ENCODE data around the gene SLC38A11.
"Not testable (repeated sequence)": the region's sequence is repeated elsewhere in the genome, so short reads cannot be mapped to it uniquely, and the experiment has no call there.

The SLC38A11 gene

GRCh38 chr2:164954954-164955701 is at the start of gene SLC38A11:
Gene SLC38A11, minus strand, starts transcription at chr2:164955525. Its CDS starts 278 bp downstream, at chr2:164955247.
- in situ Hi-C loops (cut with HindIII; ENCODE audit: low sequenced_read_pairs) = no loop called here

GRCh38 chr2:165003443-165004130 is 48.3 kb upstream of the SLC38A11 start:
- in situ Hi-C loops (cut with HindIII; ENCODE audit: low sequenced_read_pairs) = no loop called here

DNA sequence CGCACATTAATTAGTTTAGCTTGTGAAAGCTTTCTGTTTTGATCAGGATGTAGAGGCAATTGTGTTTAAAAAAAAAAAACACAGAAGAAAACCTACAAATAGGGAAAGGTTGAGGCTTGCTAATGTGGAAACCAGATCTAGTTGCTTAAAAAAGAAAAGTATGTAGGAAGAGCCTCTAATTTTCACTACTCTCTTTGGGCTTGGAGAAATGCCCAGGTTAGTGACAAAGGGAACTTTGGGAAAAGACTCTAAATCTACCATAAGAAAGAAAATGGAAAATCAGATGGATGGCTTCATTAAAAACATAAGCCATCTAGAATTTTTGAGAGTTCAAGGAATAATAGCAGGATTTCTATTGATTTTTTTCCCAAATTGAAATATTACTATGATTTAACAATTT is 47.3 kb upstream of the SLC38A11 start:
- in situ Hi-C loops (cut with HindIII; ENCODE audit: low sequenced_read_pairs) = no loop called here

GRCh38 chr2:164994664-164995299 is 39.5 kb upstream of the SLC38A11 start:
- in situ Hi-C loops (cut with HindIII; ENCODE audit: low sequenced_read_pairs) = not testable (repeated sequence)

DNA sequence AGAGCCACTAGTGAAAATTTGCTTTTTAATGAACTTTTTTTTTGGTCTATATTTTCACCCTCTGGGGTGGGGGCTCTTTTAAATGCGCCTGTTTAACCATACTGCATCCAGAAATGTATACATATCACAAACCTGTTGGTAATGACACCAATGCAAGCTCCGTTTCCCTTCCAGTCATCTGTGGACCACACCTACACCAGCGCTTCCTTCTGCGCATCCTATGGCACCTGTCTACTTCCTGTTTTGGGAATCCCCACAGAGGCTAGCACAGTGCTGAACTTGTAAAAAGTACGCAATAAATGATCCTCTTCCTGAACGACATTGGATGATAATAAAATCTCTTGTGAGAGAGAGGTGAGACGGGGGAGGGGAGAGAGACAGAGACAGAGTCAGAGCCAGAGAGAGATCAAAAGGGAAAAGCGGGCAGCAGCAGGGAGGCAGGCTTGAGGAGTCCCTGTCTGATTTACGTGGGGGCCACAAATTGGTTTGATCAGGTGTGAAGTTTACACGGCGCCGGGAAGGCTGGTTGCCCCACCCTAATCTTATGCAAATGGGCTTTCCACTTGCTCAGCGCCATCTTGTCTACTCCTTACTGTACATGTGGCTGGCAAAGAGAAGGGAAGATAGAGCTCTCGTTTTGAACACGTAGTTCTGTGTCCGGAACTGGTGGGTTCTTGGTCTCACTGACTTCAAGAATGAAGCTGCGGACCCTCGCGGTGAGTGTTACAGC is 38.1 kb upstream of the SLC38A11 start:
- in situ Hi-C loops (cut with HindIII; ENCODE audit: low sequenced_read_pairs) = no loop called here

- in situ Hi-C loops (cut with HindIII; ENCODE audit: low sequenced_read_pairs) = no loop called here
Observed at GRCh38 chr2:164992818-164993217, 37.5 kb upstream of the SLC38A11 start.

DNA sequence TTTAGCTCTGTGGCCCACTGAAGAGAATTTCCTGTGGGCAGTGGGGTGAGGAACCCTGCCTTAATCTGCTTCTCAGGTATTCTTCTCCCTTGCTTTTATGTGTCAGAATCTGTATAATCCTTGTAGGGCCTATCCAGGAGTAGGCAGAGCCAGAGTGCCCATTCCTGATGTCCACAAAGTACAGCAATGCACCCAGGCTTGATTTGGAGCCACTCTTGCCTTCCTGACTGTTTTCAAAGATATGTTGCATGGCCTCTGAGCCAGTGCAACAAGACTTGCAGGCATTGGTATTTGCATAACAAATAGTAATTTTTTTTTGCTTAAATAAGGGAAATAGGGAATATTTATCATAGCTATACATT is 36.7 kb upstream of the SLC38A11 start:
- in situ Hi-C loops (cut with HindIII; ENCODE audit: low sequenced_read_pairs) = not testable (repeated sequence)

DNA sequence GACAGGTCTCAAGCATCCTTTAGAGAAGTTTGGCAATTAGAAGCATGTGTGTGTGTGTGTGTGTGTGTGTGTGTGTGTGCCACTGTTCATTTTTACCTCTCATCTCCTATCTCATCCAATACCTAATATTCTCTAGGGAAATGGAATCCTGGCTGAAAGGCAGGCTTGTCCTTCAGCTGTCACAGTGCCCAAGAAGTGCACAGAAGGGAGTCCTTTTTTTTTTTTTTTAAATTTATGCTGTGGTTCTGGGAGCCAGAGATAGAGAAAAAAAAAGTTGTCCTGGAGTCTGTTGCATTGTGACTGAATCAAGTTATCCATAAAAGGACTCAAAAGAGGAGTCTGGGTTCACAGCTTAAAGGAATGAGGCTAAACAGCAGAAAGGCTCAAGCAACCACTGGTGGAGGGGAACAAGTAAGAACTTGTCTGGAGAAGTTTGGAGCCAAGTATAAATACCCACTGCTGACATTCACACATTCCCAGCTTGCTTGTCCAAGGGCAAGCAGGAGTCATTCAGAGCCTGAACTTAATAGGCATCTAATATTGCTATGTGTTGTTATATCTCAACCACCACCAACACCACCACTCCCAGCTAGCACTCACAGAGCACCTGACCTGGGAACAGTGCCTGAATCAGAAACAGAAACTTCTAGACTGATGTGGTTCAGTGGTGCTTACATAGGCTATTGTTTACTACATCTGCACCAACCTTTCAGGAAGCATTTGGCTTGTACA is 36.2 kb upstream of the SLC38A11 start:
- in situ Hi-C loops (cut with HindIII; ENCODE audit: low sequenced_read_pairs) = not testable (repeated sequence)

DNA sequence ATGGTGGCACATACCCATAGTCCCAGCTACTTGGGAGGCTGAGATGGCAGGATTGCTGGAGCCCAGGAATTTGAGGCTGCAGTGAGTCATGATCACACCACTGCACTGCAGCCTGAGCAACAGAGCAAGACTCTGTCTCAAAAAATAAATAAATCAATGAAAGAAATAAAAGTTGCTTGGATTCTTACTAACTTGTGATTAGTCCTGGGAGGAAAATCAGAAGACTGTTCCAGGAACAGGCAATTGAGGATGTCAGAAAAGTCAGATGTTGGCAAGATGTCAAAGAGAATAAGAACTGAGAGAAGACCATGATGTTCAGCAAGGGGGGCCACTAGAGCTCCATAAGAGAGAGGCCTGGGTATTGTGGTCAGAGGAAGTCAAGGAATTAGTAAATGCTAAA is 35.6 kb upstream of the SLC38A11 start:
- in situ Hi-C loops (cut with HindIII; ENCODE audit: low sequenced_read_pairs) = not testable (repeated sequence)

DNA sequence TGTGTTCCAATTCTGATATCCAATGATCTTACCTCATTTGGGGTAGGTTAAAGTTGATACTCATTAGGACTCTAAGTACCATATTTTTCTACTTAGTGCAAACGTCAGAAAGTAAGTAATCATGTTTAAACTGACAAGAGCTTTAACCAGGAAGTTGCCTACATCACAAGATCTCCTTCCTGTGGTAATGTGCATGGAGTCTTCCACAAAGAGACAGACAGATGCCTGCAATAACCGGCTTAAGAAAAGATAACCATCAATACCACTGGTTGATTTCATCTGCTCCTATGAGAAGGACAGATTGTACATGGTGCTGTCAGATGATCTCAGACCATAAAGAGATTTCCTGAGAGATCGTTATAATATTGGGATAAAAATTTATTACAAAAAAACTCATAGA is 33.5 kb upstream of the SLC38A11 start:
- in situ Hi-C loops (cut with HindIII; ENCODE audit: low sequenced_read_pairs) = not testable (repeated sequence)

GRCh38 chr2:164986027-164986426 is 30.7 kb upstream of the SLC38A11 start:
- in situ Hi-C loops (cut with HindIII; ENCODE audit: low sequenced_read_pairs) = not testable (repeated sequence)

DNA sequence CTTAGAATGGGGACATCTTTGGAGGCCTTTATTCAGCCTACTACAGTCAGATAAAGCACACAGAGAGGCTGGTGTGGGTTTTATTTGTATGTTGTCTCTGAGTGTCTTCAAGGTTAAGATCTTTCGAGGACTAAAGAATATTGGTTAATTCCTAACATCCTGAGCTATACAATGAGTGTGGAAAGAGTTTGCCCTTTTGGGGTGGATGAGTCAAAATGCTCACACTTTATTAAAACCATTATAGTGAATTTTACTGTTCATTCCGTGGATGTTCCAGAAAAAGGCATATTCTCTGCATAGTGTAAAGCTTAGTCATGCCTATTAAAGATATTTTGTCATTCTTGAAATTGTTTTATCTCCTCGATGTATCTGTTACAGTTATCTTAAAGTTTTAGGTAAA is 29.1 kb upstream of the SLC38A11 start:
- in situ Hi-C loops (cut with HindIII; ENCODE audit: low sequenced_read_pairs) = loop anchor here (5.0 kb wide), 2 partner anchors 67 to 102 kb away; no protein-coding TSS in a partner anchor

- in situ Hi-C loops (cut with HindIII; ENCODE audit: low sequenced_read_pairs) = loop anchor here (5.0 kb wide), 2 partner anchors 64 to 99 kb away; no protein-coding TSS in a partner anchor
Observed at GRCh38 chr2:164981217-164981990, 26.1 kb upstream of the SLC38A11 start.

GRCh38 chr2:164980688-164981087 is 25.4 kb upstream of the SLC38A11 start:
- in situ Hi-C loops (cut with HindIII; ENCODE audit: low sequenced_read_pairs) = loop anchor here (5.0 kb wide), 2 partner anchors 63 to 98 kb away; no protein-coding TSS in a partner anchor

DNA sequence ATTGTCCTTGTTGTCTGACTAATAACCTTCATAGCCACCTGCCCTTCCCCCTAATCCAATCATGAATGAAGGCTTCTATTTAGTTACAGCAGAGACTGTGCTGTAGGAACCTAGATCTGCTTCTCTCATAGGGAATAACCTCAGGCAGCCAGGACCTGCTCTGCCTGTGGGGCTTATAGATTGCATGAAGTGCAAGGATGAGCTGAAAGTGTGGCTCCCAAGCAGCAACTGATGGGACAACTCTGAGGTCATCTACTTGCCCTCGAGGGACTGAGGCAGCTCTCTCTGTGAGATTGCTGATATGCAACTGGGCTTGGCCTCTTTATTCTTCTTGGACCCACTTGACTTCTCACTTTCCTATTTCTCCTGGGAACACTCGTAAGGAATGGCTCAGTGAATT is 23.8 kb upstream of the SLC38A11 start:
- in situ Hi-C loops (cut with HindIII; ENCODE audit: low sequenced_read_pairs) = no loop called here

- in situ Hi-C loops (cut with HindIII; ENCODE audit: low sequenced_read_pairs) = not testable (repeated sequence)
Observed at GRCh38 chr2:164976875-164977470, 21.6 kb upstream of the SLC38A11 start.

DNA sequence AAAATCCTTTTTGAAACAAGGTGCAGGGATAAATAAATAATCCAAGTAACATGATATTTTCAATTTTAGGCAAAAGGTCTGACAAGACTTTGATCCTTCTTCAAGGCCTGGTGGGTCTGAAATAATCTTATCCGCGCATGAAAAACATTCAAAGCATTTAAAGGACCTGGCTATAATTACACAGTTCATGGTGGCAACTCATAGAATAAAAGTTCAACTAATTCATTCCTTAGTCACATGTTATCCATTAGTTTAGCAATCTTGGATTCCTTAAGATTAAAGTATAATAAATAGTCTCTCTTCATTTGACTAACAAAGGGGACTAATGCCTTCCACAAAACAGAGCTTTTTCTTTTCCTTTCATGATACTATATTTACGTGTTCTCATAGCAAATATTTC is 21.0 kb upstream of the SLC38A11 start:
- in situ Hi-C loops (cut with HindIII; ENCODE audit: low sequenced_read_pairs) = no loop called here

DNA sequence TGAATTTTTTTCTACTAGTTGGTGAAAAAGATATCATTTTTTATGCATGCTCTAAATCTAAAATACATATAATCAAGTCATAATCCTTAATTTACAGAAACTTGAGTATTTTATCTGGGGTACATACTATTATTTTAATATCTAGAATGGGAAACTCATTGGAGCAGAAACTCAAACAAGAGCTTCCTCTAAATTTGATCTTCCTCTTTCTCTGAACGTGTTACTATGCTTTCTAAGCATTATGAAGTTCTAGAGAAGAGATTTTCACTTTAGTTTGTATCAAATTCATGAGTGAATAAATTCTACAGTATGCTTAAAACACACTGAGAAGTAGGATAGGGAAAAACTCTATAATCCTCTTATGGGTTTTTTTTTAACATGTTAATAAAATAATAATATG is 20.6 kb upstream of the SLC38A11 start:
- in situ Hi-C loops (cut with HindIII; ENCODE audit: low sequenced_read_pairs) = no loop called here

GRCh38 chr2:164974221-164974620 is 18.9 kb upstream of the SLC38A11 start:
- in situ Hi-C loops (cut with HindIII; ENCODE audit: low sequenced_read_pairs) = no loop called here
